Activated naive CD8-positive, alpha-beta T cell treated with anti-CD3 and anti-CD28 coated beads, Interleukin-2, amount 10 ng/mL, durations not matched to agents 7 days and 5 days (primary cell): ENCODE results near the gene PFDN2. TPM values are rescaled to one million over a fixed set of nuclear protein-coding genes. Genes with fewer than 3 reads are reported as not detected.

Experiments used
- ATAC-seq: fragments of 150-1000 bp; cut with Tn5 transposase; one replicate; pipeline ENCODE4 v1.10.0; 2021; ENCODE audit warnings: low read depth, moderate library complexity
- POLR2A ChIA-PET: fragments of 350-600 bp; sonication (Branson Sonifier 250); formaldehyde crosslinking; loops from one replicate; lab custom pipeline; 2021; ENCODE audit warnings: antibody characterized with exemption; lab: Charles Lee
- DNase-seq: peaks from one replicate; pipeline ENCODE4 v3.0.0; 2021
- H3K27ac Mint-ChIP-seq: one replicate; pipeline ENCODE4 v1.8.0; 2022; ENCODE audit warnings: mild to moderate bottlenecking, mixed read lengths
- H3K27me3 Mint-ChIP-seq: one replicate; pipeline ENCODE4 v1.8.0; 2022; ENCODE audit warnings: mild to moderate bottlenecking, moderate library complexity, mixed read lengths
- H3K36me3 Mint-ChIP-seq: one replicate; pipeline ENCODE4 v1.8.0; 2021; ENCODE audit warnings: mild to moderate bottlenecking, mixed read lengths
- H3K4me1 Mint-ChIP-seq: one replicate; pipeline ENCODE4 v1.8.0; 2021; ENCODE audit warnings: mixed read lengths
- H3K4me3 Mint-ChIP-seq: one replicate; pipeline ENCODE4 v1.8.0; 2022; ENCODE audit warnings: mild to moderate bottlenecking, moderate library complexity, mixed read lengths
- H3K9me3 Mint-ChIP-seq: one replicate; pipeline ENCODE4 v1.8.0; 2021; ENCODE audit warnings: mixed read lengths
- total RNA-seq, 2 experiments: library from RNA; stranded (reverse); gene quantifications; one replicate each; pipeline ENCODE4 v1.2.3, GENCODE V29; 2021

The PFDN2 gene
- total RNA-seq, 2 experiments from 2014 or later: 54.1 to 62.3 TPM

DNA sequence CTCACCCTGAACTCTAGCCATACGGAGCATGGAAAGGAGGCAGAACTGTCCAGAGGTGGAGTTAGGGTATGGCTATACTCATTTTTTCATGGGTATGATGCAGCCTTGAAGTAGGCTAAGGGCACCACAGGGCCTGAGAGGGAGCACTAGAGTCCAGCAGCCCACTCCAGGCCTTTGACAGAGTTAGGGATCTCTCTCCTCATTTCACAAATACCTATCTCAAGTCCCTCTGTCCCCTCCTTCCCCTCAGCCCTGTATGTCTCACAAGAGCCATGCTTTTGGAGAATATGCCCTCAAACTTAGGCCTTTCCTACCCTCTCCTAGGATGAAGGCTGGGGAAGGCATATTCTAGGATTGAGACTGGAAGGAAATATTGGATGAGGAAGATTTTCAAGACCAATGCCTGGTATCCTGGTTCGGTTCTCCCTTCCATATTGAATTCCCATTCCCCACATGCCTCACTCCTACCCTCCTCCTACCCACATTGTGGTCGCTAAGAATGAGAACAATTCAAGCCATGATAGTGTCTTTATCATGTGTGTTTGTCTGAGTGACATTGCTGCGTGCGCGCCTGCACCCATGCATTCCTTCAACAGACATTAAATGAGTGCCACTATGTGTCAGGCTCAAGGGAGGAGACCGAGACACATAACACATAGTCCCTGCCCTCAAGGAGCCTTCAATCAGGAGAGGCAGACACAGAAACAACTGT lies 25.9 kb downstream of the PFDN2 start:
- no peak overlapping the region for H3K27ac Mint-ChIP-seq

DNA sequence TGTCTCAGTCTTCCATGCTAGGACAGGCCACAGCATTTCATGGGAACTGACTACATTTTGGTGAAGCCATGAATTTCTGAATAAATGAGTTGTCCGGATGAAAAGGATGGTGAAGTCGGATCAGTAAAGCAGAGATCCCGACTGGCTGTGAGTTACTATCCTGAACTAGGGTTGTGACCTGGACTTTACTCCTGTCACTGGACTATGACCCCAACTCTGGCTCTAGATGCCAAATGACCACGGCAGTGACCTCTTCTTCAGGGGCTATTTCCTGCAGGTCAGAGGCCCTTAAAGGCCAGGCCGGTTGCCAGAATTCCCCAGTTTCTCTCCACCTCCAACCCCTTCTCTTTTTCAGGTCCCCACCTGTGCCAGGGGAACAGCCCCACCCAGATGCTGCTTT lies 26.7 kb downstream of the PFDN2 start:
- no peak overlapping the region for H3K4me3 Mint-ChIP-seq
- H3K36me3 Mint-ChIP-seq: no peaks in the 10 kb centered on the region
- H3K4me1 Mint-ChIP-seq: peaks cover 32% of the 10 kb centered on the region
- POLR2A ChIA-PET: no interaction called here
- DNase-seq (peak; percentile 15), ATAC-seq (no peak)
- H3K9me3 Mint-ChIP-seq: no peaks in the 10 kb centered on the region
- no peaks in the 10 kb centered on the region for H3K27me3 Mint-ChIP-seq
- H3K27ac Mint-ChIP-seq: no peak overlapping the region

More for the DNA sequence above, 25.9 kb downstream of the PFDN2 start:
- no peak for ATAC-seq
- Mint-ChIP-seq H3K9me3 (no peaks in the 10 kb centered on the region), H3K36me3 (no peaks in the 10 kb centered on the region), H3K4me1 (peaks cover 34% of the 10 kb centered on the region), H3K4me3 (no peak overlapping the region), H3K27me3 (no peaks in the 10 kb centered on the region)
- POLR2A ChIA-PET: interaction anchor here (0.5 to 1.0 kb wide), 3 partner anchors 20 to 32 kb away, joined by 4 to 5 read pairs (median 5); no protein-coding TSS in a partner anchor
- DNase-seq: peak; percentile 12

DNA sequence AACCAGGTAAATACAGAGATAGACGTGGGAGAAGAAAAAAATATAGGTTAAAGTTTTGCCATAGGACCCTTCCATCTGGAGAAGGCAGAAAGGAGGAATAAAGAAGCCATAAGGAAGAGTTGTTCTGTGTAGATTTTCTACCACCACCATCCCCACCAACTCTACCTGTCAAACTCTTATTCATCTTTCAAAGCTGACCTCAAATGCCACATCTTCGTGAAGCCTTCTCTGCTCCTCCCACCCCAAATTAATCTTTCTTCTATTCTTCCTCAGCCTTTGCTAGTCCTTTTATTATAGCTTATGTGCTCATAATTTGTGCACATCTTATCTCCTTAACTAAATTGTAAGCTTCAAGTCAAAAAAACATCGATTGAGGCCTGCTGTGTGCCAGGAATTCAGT lies 27.2 kb downstream of the PFDN2 start:
- ATAC-seq: no peak
- H3K36me3 Mint-ChIP-seq: no peaks in the 10 kb centered on the region
- POLR2A ChIA-PET: no interaction called here
- peaks cover 32% of the 10 kb centered on the region for H3K4me1 Mint-ChIP-seq
- no peaks in the 10 kb centered on the region for H3K9me3 Mint-ChIP-seq
- H3K27me3 Mint-ChIP-seq: no peaks in the 10 kb centered on the region
- peak overlapping the region; percentile 5 for H3K27ac Mint-ChIP-seq
- H3K4me3 Mint-ChIP-seq: no peak overlapping the region
- no peak for DNase-seq

DNA sequence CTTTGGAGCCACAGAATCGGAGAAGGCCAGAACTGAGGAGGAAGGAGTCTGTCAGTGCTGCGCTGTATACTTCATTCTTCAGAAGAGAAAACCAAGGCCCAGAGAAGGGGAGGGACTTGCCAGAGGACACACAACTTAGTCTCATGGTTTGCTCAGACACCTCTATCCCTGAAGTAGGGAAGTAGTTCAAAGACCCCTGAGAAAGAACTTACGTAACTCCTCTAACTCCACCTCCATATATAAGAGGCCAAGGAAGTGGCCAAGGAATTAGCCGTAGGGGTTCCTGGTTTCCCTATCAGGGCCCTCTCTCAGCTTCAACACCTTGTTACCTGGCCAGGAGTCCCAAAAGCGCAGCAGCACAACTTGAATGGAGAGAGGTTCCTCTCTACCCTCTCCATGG lies 27.9 kb downstream of the PFDN2 start:
- POLR2A ChIA-PET: interaction anchor here (0.5 kb wide), 1 partner anchor 24 kb away, joined by 3 read pairs; no protein-coding TSS in a partner anchor

DNA sequence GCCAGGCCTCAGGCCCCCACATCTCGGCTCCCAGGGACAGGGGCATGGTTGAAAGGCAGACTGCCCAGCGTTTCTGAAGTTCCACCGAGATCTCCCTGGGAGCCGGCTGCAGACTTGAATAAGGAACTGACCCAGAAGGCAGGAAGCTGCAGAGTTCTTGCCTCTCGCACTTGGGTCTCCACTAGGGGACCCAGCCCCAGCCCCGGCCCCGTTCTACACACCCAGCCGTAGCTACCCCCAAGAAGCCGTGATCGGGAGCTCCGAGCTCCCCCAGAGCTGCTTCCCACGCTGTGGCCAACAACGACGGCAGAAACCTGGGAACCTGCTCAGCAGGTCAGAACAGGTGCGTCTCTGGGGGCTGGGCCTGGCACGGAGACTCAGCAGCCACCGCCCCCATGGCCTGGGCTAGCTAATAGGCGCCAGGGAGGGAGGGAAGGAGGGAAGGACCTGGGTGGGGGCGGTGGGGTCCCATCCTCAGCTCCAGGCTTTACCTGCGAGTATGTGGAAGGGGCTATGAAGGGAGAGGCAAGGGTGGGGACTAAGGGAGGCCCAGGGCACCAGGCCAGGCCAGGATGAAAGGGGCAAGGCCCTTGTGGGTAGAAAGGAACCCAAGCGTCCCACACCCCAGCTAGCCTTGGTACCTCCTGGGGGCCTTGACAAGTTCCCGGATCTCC lies 28.4 kb downstream of the PFDN2 start, which contains the start of gene NECTIN4:
NECTIN4 (minus strand) TSS at position 308 of the 674 bp plus-strand sequence; CDS start at position 46, 262 bp downstream.
- Mint-ChIP-seq H3K4me3 (no peak within 1 kb of the TSS), H3K4me1 (peaks cover 28% of the 10 kb centered on the region), H3K36me3 (no peaks in the 10 kb centered on the region), H3K27me3 (no peaks in the 10 kb centered on the region), H3K9me3 (no peaks in the 10 kb centered on the region), H3K27ac (peak within 1 kb of the TSS; percentile 42)
- peak; percentile 23 for DNase-seq
- POLR2A ChIA-PET: interaction anchor here (0.5 kb wide), 1 partner anchor 23 kb away, joined by 3 read pairs; no protein-coding TSS in a partner anchor
- ATAC-seq: no peak

More for the DNA sequence above, 27.9 kb downstream of the PFDN2 start:
- Mint-ChIP-seq H3K27me3 (no peaks in the 10 kb centered on the region), H3K36me3 (no peaks in the 10 kb centered on the region), H3K27ac (no peak overlapping the region), H3K4me3 (no peak overlapping the region), H3K9me3 (no peaks in the 10 kb centered on the region), H3K4me1 (peaks cover 30% of the 10 kb centered on the region)
- no peak for ATAC-seq
- DNase-seq: peak; percentile 15

DNA sequence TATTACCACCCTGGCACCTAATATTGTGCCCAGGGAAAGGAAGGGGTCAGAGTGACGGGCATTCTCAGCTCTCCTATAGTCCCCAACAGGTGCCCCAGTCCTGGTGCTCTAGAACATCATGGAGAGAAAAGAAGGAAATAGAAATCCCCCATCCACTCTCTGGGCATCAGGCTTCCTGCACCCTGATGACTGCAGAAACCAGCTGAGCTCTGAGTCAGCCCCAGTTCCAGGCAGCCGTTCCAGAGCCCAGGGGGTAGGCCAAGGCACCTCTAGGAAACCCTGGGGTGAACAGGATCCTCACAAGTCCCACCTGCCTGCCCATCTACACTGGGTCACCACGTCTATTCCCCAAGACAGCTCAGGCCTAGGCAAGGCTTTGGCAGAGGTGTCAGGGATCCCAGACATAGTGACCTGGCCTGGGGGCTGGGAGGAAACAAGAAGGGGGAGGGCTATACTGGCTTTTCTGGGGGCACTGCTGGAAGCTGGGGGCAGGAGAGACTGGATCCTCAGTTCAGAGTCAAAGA lies 29.2 kb downstream of the PFDN2 start:
- H3K36me3 Mint-ChIP-seq: no peaks in the 10 kb centered on the region
- POLR2A ChIA-PET: no interaction called here
- peaks cover 29% of the 10 kb centered on the region for H3K4me1 Mint-ChIP-seq
- H3K4me3 Mint-ChIP-seq: no peak overlapping the region
- no peaks in the 10 kb centered on the region for H3K27me3 Mint-ChIP-seq
- peak overlapping the region; percentile 42 for H3K27ac Mint-ChIP-seq
- no peaks in the 10 kb centered on the region for H3K9me3 Mint-ChIP-seq
- ATAC-seq: no peak
- DNase-seq: peak; percentile 17

DNA sequence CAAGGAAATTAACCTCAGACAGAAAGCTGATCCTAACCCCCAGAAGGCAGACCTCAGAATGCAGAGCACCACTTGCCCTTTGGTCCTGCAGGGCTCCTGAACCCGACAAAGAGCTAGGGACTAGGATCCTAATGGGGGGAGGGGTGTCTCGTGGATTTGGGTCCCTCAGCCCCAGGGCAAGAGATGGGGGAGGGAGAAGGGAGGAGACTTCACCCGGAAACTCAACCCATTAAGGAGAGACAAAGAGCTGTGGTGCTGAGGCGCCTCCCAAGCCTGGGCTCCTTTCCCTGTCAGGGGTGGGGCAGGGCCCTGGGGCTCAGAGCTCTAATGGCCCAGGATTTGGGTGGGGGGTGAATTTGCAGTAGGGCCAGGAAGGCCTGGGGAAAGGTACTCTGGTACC lies 31.4 kb downstream of the PFDN2 start:
- Mint-ChIP-seq H3K36me3 (no peaks in the 10 kb centered on the region), H3K4me3 (no peak overlapping the region), H3K27me3 (no peaks in the 10 kb centered on the region), H3K27ac (no peak overlapping the region), H3K9me3 (no peaks in the 10 kb centered on the region), H3K4me1 (peaks cover 16% of the 10 kb centered on the region)
- POLR2A ChIA-PET: interaction anchor here (0.7 to 1.2 kb wide), 3 partner anchors 11 to 20 kb away, joined by 3 to 4 read pairs (median 3); no protein-coding TSS in a partner anchor
- ATAC-seq (no peak), DNase-seq (no peak)

DNA sequence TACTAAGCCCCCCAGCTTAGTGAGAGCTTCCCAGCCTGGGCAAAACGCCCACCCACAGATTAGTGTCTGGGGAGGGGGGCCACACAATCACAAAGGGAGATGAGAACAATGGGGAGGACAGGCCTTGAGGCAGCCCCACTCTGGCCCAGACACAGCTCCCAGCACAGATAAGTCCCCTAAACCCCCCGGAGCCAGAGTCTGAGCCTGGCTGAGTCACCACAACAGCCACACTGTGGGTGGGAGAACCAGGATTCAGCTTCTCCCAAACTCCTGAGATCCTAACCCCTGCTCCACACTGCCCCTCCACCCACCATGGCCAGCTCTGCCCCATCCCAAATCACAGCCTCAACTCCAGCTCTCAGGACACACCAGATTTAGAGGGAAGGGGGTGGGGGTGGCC lies 32.7 kb downstream of the PFDN2 start:
- H3K4me3 Mint-ChIP-seq: no peak overlapping the region
- no peaks in the 10 kb centered on the region for H3K27me3 Mint-ChIP-seq
- H3K9me3 Mint-ChIP-seq: no peaks in the 10 kb centered on the region
- POLR2A ChIA-PET: interaction anchor here (0.8 to 0.9 kb wide), 2 partner anchors 15 to 17 kb away, joined by 3 read pairs; partner anchors contain the start of gene ARHGAP30
- DNase-seq (no peak), ATAC-seq (no peak)
- no peaks in the 10 kb centered on the region for H3K36me3 Mint-ChIP-seq
- peaks cover 7% of the 10 kb centered on the region for H3K4me1 Mint-ChIP-seq
- no peak overlapping the region for H3K27ac Mint-ChIP-seq

DNA sequence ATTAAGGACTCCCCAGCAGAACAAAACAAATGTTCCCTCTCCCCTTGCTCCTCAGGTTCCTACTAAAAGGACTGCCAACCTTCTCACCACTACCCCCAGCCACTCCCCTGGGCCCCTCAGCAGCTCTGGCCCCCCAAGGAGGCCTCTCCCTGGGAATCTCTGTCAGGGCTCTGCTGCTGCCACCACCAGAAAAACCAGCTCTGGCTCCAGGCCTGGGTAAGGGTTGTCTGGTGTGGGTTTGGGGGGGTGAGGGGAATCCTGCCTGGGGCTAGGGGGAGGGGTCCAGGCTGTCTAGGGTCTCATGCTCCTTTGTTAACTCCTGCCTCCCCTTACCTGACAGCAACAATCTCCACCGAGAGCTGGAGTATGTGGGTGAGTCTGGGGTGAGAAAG lies 33.2 kb downstream of the PFDN2 start:
- ATAC-seq (no peak), DNase-seq (no peak)
- no peak overlapping the region for H3K4me3 Mint-ChIP-seq
- no peaks in the 10 kb centered on the region for H3K9me3 Mint-ChIP-seq
- no peaks in the 10 kb centered on the region for H3K36me3 Mint-ChIP-seq
- H3K27ac Mint-ChIP-seq: no peak overlapping the region
- no peaks in the 10 kb centered on the region for H3K27me3 Mint-ChIP-seq
- POLR2A ChIA-PET: interaction anchor here (0.8 to 0.9 kb wide), 2 partner anchors 15 to 16 kb away, joined by 3 read pairs; partner anchors contain the start of gene ARHGAP30
- peaks cover 9% of the 10 kb centered on the region for H3K4me1 Mint-ChIP-seq

DNA sequence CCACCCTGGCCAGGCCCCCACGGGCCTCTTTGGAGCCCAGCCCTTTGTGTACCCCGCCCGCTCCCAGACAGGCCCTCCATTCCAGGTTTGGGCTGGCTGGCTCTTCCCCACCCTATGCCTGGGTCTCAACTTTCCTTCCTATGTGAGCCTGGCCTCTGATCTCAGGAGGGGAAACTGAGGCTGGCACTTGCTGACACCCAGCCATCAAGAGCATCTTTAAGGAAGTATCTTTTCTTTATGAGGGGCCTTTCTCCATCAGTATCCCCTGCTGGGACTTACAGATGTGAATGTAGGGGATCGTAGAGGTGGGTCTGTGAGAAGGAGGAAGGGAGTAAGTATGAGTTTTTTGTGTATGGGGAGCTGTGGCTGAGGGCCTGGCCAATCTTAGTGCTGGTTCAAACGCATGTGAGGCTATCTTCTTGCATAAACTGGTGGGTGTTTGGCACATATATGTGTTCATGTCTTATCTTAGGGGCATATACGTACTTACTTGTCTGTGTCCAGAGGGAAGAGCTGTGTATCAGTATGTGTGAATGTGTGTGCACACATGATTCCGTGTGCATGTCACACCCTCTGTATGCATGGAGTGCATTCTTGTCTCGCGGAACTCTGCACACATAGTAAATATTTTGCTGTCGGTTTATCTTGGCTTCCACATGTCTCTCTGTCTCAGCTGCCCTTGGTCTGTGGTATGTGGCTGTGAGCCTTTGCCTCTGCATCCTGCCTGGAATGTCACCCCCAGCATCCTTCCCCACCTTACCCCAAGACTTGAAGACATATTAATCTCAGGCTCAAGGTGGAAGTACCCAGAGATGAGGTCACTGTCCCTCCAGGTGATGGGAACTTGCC lies 33.9 kb downstream of the PFDN2 start:
- ATAC-seq (no peak), DNase-seq (no peak)
- H3K9me3 Mint-ChIP-seq: no peaks in the 10 kb centered on the region
- H3K27ac Mint-ChIP-seq: no peak overlapping the region
- no peak overlapping the region for H3K4me3 Mint-ChIP-seq
- H3K27me3 Mint-ChIP-seq: no peaks in the 10 kb centered on the region
- H3K4me1 Mint-ChIP-seq: peaks cover 9% of the 10 kb centered on the region
- POLR2A ChIA-PET: interaction anchor here (0.9 kb wide), 1 partner anchor 14 kb away, joined by 3 read pairs; the partner anchor contains the start of gene ARHGAP30
- no peaks in the 10 kb centered on the region for H3K36me3 Mint-ChIP-seq

DNA sequence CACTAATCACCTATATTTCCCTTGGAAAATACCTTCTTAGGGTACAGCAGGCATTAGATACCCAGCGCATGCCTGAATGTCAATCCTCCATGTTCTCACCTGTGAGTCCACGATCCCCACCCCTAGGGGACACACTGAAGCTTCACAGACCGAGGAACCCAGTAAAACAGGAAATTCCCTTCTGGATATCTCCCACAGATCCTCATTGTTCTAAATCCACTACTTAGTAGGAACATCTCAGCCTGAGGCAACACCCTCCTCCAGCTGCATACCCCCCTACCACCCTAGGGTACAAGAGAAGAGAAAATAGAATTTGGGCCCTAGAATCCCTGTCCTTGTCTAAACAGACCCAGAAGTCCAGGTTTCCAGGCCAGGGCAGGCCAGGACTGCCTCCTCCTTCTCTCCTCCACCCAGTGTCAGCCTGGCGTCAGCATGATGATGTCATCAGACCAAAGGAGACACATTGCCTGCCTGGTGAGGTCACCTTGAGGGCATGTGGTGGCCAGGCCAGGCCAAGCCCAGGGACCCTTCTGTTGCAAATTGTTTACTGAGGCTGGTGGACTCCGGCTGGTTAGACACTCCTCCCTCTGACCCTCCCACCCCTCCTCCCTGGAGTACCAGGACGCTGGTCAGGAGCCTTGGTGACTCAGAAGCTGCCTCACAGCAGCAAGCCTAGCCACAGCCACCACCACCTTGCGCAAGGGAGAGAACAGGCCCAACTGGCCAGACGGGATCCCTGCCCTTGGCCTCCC lies 34.7 kb downstream of the PFDN2 start:
- H3K4me3 Mint-ChIP-seq: no peak overlapping the region
- H3K36me3 Mint-ChIP-seq: no peaks in the 10 kb centered on the region
- no peak for ATAC-seq
- H3K27ac Mint-ChIP-seq: no peak overlapping the region
- H3K4me1 Mint-ChIP-seq: peaks cover 7% of the 10 kb centered on the region
- POLR2A ChIA-PET: interaction anchor here (2.3 kb wide), 1 partner anchor 13 kb away, joined by 6 read pairs; the partner anchor contains the start of gene ARHGAP30
- no peak for DNase-seq
- H3K27me3 Mint-ChIP-seq: no peaks in the 10 kb centered on the region
- H3K9me3 Mint-ChIP-seq: no peaks in the 10 kb centered on the region

DNA sequence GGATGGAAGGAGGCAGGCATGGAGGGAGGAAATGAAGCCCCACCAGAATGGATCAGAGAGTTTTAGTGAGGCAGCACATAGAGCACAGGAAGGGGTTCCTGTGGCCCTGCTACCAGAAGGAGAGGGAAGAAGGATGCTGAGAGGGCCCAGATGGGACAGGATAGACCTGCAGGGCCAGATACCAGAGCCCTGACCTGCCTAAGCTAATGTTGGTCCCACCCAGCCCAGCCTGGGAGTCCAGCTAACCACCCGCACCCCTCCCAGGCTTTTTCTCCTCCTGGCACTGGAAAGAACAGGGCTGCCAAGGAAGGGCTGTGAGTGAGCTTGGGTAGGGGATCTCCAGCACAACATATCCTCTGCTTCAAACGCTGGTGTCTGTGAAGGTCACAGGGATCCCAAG lies 35.4 kb downstream of the PFDN2 start:
- Mint-ChIP-seq H3K9me3 (no peaks in the 10 kb centered on the region), H3K27ac (no peak overlapping the region), H3K4me3 (no peak overlapping the region), H3K27me3 (no peaks in the 10 kb centered on the region), H3K36me3 (no peaks in the 10 kb centered on the region), H3K4me1 (peaks cover 7% of the 10 kb centered on the region)
- ATAC-seq (no peak), DNase-seq (no peak)
- POLR2A ChIA-PET: interaction anchor here (0.6 to 2.3 kb wide), 2 partner anchors 12 to 66 kb away, joined by 4 to 6 read pairs; partner anchors contain the start of gene ARHGAP30
